ENCODE measurements around the gene PLEKHG3. TPM values are rescaled to one million over a fixed set of nuclear protein-coding genes. Genes with fewer than 3 reads are reported as not detected.

Gene PLEKHG3
- total and polyA plus RNA-seq, 8 donors: 33.3 to 60.7 (median 39.7) TPM

- no peak for ATAC-seq
- no peak for DNase-seq
- H3K9me3 ChIP-seq: no peaks in the 10 kb centered on the region
- H3K36me3 ChIP-seq: no peaks in the 10 kb centered on the region
- TF ChIP-seq CTCF (IDR thresholded peaks at IDR 0.05): no peak
- no peak overlapping the region for H3K27ac ChIP-seq
- no peaks in the 10 kb centered on the region for H3K27me3 ChIP-seq
- H3K4me3 ChIP-seq: no peak overlapping the region
- no peaks in the 10 kb centered on the region for H3K4me1 ChIP-seq
- intact Hi-C loops (cut with DNase I): no loop called here
- WGBS, 2 donors: 93 to 97% methylated on average over 11 of the region's 11 CpGs
- no peak for FAIRE-seq
Observed at GRCh38 chr14:64796369-64796768, 92.1 kb downstream of the PLEKHG3 start.

GRCh38 chr14:64799555-64799954 lies 95.3 kb downstream of the PLEKHG3 start:
- Histone ChIP-seq H3K27me3 (no peaks in the 10 kb centered on the region), H3K9me3 (no peaks in the 10 kb centered on the region), H3K36me3 (no peaks in the 10 kb centered on the region), H3K4me1 (no peaks in the 10 kb centered on the region), H3K27ac (no peak overlapping the region), H3K4me3 (no peak overlapping the region)
- no peak for FAIRE-seq
- ATAC-seq: no peak
- 88 to 96% methylated on average over 10 of the region's 10 CpGs for WGBS, 2 donors
- no peak for DNase-seq
- TF ChIP-seq CTCF (IDR thresholded peaks at IDR 0.05): no peak
- intact Hi-C loops (cut with DNase I): no loop called here

Small RNAs within 50 kb of the gene (microRNA-seq; reads per million reads assigned to microRNA genes)
- 0 reads per million in 2 donors for gene MIR7855

Other genes with a start within 250 kb of the PLEKHG3 start
- gene AKAP5, start 238.9 kb upstream of the PLEKHG3 start, total RNA-seq: under 1 TPM; 0.08 to 0.37 (median 0.16) TPM
- under 1 TPM; 0.04 to 0.16 TPM for gene AKAP5, start 238.9 kb upstream of the PLEKHG3 start, polyA plus RNA-seq
- 1 to 10 TPM; 4.4 to 8.1 (median 5.9) TPM for gene ZBTB25, start 200.6 kb upstream of the PLEKHG3 start, total RNA-seq
- gene ZBTB25, start 200.6 kb upstream of the PLEKHG3 start, polyA plus RNA-seq: 1 to 10 TPM; 2.9 to 4.3 TPM
- 10 to 100 TPM; 10.0 to 24.3 (median 12.7) TPM for gene ZBTB1, start 199.7 kb upstream of the PLEKHG3 start, total RNA-seq
- gene ZBTB1, start 199.7 kb upstream of the PLEKHG3 start, polyA plus RNA-seq: 10 to 100 TPM in 1 of 2 donors, 1 to 10 TPM in 1; 8.7 to 11.5 TPM
- 1 to 10 TPM; 4.3 to 7.2 (median 5.6) TPM for gene HSPA2, start 163.7 kb upstream of the PLEKHG3 start, total RNA-seq
- gene HSPA2, start 163.7 kb upstream of the PLEKHG3 start, polyA plus RNA-seq: 1 to 10 TPM; 3.3 to 5.3 TPM
- 1 to 10 TPM; 2.0 to 6.8 (median 4.5) TPM for gene PPP1R36, start 154.5 kb upstream of the PLEKHG3 start, total RNA-seq
- gene PPP1R36, start 154.5 kb upstream of the PLEKHG3 start, polyA plus RNA-seq: 1 to 10 TPM; 5.8 to 7.2 TPM
- 1 to 10 TPM in 5 of 6 donors, under 1 TPM in 1; 0.73 to 3.4 (median 2.5) TPM for gene SPTB, start 175.5 kb downstream of the PLEKHG3 start, total RNA-seq
- gene SPTB, start 175.5 kb downstream of the PLEKHG3 start, polyA plus RNA-seq: 1 to 10 TPM; 5.2 to 6.5 TPM
- gene CHURC1, start 210.0 kb downstream of the PLEKHG3 start, total RNA-seq: 10 to 100 TPM; 22.7 to 33.2 (median 29.4) TPM
- gene CHURC1, start 210.0 kb downstream of the PLEKHG3 start, polyA plus RNA-seq: 10 to 100 TPM; 13.0 to 22.6 TPM
- 10 to 100 TPM in 2 of 6 donors, 1 to 10 TPM in 4; 2.6 to 41.9 (median 6.8) TPM for gene GPX2, start 238.3 kb downstream of the PLEKHG3 start, total RNA-seq
- gene GPX2, start 238.3 kb downstream of the PLEKHG3 start, polyA plus RNA-seq: 10 to 100 TPM; 14.3 to 19.3 TPM

Measured in pancreas (tissue), 10 donors.